H1 (cell line): ENCODE data around the gene COX17.

Source experiments
- CEBPB ChIP-seq: IDR thresholded peaks from 2 replicates; pipeline ENCODE4 v1.6.1; 2012; ENCODE audit warnings: low read depth, low read length
- CTCF ChIP-seq, 3 experiments: IDR thresholded peaks; 1 replicate in 2 of 3; 2 replicates in 1 of 3; pipeline versions ENCODE4 v1.5.1 to v1.6.1; 2011; ENCODE audit warnings: low read length in 3 of 3, mild to moderate bottlenecking in 3 of 3, inconsistent platforms in 2 of 3, low read depth in 1 of 3, moderate library complexity in 1 of 3; ENCODE audit not compliant: insufficient read depth in 1 of 3; ENCODE audit errors: control extremely low read depth in 1 of 3
- EZH2 ChIP-seq: fragments of 200-600 bp; sonication (generic); IDR thresholded peaks from 2 replicates; pipeline ENCODE4 v1.7.1; 2012; ENCODE audit warnings: low read depth, mild to moderate bottlenecking, moderate library complexity, low read length, inconsistent platforms; ENCODE audit not compliant: severe bottlenecking
- JUN ChIP-seq: IDR thresholded peaks from 2 replicates; pipeline ENCODE4 v1.6.1; 2011; ENCODE audit warnings: low read depth, mild to moderate bottlenecking, improper control_type of control experiment, low read length
- POLR2A ChIP-seq, 2 experiments: IDR thresholded peaks; 1 replicate in 1 of 2; 2 replicates in 1 of 2; pipeline ENCODE4 v1.6.1; 2011; ENCODE audit warnings: low read depth in 2 of 2, low read length in 2 of 2, mild to moderate bottlenecking in 2 of 2; ENCODE audit errors: control extremely low read depth in 1 of 2
- POLR2AphosphoS5 ChIP-seq: IDR thresholded peaks from 2 replicates; pipeline ENCODE4 v1.6.1; 2011; ENCODE audit warnings: low read depth, low read length
- RBBP5 ChIP-seq: IDR thresholded peaks from 2 replicates; pipeline ENCODE4 v1.7.1; 2012; ENCODE audit warnings: low read depth, mild to moderate bottlenecking, inconsistent platforms, low read length, moderate library complexity, borderline replicate concordance
- TAF1 ChIP-seq: IDR thresholded peaks from 2 replicates; pipeline ENCODE4 v1.6.1; 2011; ENCODE audit warnings: mild to moderate bottlenecking, low read depth, low read length
- ZNF274 ChIP-seq: IDR thresholded peaks from 2 replicates; pipeline ENCODE4 v1.7.0; 2012; ENCODE audit warnings: low read length, borderline replicate concordance; ENCODE audit errors: extremely low read depth

- TF ChIP-seq CEBPB (no peak), ZNF274 (no peak), POLR2AphosphoS5 (no peak), EZH2 (no peak), TAF1 (no peak), POLR2A (IDR thresholded peaks at IDR 0.05; ENCODE audit: control extremely low read depth in 1 of 2, low read depth in 2 of 2, low read length in 2 of 2) (no peak), CTCF (IDR thresholded peaks at IDR 0.05; ENCODE audit: control extremely low read depth in 1 of 3, insufficient read depth in 1 of 3, low read depth in 1 of 3, low read length in 3 of 3) (no peak), RBBP5 (no peak), JUN (no peak)
These were observed 20.2 kb upstream of the COX17 start for GRCh38 chr3:119697394-119697793.
